GM19324 (cell line): Measurements from ENCODE around the gene AAK1.
"Not testable (repeated sequence)": the region's sequence is repeated elsewhere in the genome, so short reads cannot be mapped to it uniquely, and the experiment has no call there.

Source experiments
- ATAC-seq: cut with Tn5 transposase; IDR thresholded peaks from one replicate; pipeline ENCODE4 v1.9.1; 2021; ENCODE audit warnings: mild to moderate bottlenecking, moderate library complexity; ENCODE audit not compliant: unreplicated experiment, low FRiP score

Gene AAK1

DNA sequence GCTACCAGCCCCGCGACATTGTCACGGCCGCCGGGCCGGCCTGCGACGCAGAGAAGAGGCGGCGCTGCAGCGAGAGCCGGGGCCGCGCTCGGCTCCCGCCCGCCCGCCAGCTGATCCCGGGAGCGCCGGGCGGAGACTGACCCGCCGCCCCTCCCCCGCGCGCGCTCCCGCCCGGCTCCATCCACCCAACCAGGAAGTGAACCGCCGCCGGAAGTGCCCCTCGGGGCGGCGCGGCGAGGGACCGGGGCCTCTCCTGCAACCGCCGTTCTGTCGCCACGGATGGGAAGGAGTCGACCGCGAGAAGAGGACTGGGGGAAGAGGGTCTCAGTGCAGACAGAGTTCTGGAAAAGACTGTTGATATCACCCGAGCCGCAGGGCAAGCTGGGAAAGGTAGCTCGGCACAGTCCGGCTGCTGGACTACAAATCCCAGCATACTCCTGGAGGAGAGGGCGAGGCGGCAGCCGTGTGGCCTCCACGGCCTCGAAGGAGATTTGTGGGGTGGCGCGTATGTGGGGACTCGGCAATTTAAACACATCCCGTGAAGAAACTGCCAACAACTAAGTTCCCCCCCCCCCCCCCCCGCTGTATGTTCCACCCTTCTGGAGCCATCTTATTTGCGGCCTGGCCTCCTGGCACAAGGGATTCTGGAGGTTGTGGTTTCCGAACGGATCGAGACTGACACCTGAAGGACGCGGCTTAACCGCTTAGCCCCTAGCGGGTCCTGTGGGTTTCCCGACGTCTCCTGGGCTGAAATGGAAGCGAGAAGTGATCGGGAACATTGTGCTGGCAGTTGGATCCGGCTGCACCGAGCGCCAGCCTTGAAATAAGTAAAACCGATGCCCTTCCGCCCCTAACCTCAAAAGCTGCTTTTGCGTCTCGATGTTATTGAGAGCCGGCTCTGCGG, at the start of gene AAK1:
Gene AAK1 (minus strand): TSS at position 138 of the 904 bp plus-strand sequence. CDS start 699 bp downstream, outside the sequence.
- peak; percentile 61 for ATAC-seq

DNA sequence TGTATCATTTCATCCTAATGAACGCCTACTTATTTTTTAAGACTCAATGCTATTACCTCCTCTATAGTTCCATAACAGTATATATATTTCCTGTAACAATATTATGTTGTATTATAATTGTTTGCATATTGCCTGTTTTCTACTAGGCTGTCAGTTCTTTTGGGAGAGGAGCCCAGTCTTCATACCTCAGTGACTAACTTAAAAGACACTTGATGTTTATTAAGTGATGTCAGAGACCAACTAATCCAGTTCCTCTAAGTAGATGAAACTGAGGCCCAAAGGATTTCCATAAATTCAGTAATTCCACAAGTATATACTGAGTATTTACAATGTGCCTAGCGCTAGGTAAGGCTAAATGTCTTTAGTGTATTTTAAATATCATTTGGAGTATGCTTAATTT, 48.9 kb upstream of the AAK1 start:
- ATAC-seq, result no peak

DNA sequence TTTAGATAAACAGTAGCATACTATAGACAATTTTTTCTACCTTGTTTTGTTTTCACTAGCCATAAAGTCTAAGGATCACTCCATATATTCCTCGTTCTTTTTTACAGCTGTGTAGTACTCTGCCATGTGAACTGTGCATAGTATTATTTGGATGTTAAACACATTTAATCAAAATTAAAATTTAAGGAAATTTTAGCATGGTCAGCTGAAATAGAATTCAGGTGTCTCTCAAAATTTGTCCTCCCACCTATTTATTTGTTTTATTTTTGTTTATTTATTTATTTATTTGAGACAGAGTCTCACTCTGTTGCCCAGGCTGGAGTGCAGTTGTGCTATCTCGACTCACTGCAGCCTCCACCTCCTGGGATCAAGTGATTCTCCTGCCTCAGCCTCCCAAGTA, 46.4 kb upstream of the AAK1 start:
- ATAC-seq, result no peak

DNA sequence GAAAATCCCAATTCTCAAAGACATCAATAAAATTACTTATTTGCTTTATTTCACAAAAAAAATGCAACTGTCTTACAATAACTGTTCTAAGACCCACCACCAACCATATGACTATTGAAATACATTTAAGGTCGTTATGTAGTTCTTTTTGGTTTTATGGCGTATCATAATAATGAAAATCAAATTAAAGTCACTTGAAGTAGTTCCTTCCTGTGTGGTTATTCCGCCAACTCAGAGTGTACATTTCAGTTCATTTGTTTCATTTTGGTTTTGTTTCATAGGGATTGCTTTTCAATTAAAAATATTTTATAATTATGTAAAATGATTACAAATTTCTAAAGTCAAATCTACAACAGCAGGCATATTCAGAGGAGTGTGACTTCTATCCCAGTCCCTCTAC, 45.9 kb upstream of the AAK1 start:
- ATAC-seq, result no peak

DNA sequence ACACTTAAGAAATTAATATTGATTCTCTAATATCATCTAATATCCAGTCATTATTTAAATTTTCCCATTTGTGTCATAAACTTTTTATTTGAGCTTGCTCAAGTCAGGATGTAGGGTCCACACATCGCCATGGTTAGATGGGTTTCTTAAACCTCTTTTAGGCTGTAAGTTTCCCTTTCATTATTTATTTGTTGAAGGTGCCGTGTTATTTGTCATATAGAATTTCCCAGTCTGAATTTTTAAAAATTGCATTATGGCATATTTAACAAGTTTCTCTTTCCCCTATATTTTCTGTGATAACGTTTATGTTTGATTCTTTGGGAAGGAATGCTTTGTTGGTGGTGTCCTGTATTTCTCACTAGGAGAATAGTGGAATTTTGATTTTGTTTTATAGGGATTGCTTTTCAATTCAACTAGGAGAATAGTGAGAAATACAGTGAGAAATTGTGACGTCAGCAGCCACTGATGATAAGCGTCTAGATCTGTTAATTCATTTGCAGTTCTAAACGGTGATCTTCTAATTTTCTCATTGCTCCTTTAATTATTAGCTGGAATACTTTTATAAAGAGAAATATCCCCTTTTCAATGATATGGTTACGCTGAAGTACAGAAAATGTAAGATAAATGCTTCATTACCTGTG, 44.6 kb upstream of the AAK1 start:
- ATAC-seq, result no peak

DNA sequence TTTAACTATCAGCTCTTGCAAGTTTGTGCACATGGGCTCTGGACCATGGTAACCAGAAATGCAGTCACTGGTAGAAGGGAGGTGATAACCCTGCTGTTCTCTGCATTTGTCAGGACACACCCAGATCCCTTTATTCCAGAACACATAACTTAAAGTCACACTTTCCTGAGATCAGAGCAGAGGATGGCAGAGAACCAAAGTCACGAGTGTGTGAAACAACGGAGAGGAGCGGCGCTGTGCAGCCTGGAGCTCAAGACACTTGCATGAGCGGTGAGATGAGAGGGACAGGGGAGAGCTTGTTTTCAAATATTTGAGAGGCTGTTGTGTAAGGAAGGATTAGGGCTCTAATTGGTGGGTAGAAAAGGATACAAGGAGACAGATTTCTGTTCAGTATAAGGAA, 43.3 kb upstream of the AAK1 start:
- no peak for ATAC-seq

DNA sequence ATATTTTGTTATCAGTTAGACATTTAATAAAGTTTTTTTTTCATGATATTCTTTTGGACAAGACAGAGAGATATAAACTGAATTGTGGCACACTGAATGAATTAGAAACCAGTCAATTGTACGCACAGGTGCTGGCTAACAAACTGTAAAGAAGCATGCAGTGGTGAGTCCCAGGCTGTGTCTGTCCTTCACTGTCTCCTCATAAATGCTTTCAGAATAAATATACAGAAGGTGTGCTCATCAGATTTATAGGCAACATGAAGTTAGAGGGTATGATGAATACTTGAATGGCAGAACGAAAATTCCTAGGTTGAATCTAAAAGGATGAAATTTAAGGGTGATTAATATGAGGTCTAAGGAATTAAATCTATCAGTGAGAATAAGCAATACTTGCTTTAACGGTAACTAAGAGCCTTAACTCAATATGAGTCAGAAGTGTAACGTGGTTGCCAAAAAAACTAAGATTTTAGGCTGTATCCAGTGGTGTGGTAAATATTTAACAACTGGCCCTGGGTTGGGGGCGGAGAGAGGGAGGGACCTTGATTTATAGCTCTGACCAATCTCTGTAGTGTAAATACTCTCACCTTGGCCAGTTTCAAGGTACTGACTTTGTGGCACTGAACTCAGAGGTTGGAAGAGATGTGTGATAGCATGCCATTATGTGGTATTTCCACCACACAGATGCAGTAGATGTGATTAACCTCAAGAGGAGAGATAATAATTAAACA, 41.9 kb upstream of the AAK1 start:
- ATAC-seq, result no peak

DNA sequence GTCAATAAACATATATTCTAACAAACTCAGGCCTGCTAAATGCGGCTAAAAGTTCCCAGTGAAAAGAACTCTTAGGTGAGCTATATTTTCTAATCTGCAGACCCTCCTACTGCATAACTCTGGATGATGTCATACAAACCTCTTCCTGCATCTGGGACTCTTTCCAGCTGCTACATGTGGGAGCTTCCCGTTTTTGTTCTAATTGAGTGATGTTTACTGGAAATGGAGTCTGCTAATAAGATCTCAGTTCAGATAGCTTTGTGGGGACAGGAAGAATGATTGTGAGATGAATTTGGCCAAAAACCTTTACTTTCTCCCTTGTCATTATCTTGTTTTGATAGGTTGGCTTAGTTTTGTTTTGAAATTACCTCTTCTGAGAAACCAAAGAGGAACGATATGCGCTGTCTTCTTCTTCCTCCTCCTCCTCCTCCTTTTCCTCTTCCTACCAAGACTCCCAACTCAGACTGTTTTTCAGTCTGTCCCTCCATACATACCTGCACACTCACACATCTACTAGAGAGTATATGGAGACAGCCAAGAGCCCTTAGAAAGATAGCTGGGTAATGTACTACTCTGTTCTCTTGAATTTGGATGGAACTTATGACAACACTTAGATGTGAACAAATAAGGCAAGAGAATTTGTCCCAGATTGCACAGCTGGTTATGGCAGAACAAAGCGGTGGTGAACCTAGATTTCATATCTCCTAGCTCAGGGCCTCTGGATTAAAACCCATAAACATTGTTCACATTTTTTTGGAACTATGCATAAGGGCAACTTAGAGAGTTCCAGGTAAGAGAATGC, 39.8 kb upstream of the AAK1 start:
- ATAC-seq, result no peak

DNA sequence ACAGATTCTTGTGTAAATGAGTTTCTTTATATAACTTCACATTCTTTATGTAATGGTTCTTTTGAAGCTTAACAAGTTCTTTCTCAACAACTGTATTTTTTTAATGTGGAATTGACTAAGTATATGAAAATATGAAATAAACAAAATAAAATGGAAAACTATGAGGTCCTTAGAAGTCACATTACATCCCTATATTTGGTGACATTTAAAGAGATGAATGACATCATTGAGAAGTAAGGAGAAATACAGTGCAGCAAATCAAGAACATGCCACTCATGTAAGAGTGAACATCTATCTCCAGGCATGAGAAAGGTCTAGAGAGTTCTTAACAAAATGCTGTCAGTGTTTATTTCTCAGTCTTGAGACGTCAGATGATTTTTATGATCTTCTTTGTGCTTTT, 39.0 kb upstream of the AAK1 start:
- ATAC-seq, result no peak

DNA sequence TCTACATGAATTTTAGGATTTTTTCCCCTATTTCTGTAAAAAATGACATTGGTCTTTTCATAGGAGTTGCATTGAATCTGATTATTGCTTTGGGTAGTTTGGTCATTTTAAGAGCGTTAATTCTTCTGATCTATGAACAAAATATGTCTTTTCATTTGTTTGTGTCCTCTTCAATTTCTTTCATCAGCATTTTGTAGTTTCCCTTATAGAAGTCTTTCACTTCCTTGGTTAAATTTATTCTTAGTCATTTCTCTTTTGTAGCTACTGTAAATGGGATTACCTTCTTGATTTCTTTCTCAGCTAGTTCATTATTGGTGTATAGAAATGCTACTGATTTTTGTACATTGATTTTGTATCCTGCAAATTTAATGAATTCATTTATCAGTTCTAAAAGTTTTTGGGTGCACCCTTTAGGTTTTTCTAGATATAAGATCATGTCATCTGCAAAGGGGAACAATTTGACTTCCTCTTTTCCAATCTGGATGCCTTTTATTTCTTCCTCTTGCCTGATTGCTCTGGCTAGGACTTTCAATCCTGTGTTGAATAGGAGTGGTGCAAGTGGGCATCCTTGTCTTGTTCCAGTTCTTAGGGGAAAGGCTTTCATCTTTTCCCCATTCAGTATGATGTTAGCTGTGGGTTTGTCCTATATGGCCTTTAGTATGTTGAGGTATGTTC, 36.6 kb upstream of the AAK1 start:
- no peak for ATAC-seq

DNA sequence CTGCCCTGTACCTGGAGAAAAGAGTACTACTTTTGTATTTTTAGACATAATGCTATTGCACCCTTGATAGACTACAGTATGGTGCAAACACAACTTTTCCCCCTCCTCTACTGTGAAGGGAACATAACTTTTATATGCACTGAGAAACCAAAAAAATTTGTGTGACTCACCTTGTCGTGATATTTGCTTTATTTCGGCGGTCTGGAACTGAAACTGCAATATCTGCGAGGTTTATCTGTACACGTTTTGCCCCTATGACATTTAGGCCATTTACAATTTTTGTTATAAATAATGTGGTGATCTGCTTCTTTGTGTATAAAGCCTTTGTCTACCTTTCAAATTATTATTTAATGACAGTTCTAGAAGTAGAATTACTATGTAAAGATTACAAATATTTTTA, 34.4 kb upstream of the AAK1 start:
- ATAC-seq, result no peak

DNA sequence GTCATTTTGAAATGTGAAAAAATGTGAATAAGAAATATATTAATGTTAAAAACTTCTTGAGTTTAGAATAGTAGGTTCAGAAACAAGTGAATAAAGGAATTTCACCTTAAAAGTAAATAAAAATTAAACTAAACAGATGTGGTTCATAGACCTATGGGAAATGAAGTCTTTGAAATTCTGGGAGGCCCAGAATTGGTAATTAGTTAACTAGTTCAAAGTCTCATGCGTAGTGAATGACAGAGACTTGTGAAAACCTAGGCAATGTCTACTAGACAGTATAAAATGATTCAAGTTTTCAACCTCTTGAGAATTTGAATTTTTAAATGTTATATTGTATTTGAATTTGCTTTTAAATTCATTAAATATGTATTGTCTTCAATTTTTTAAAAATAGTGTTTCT, 32.6 kb upstream of the AAK1 start:
- no peak for ATAC-seq

DNA sequence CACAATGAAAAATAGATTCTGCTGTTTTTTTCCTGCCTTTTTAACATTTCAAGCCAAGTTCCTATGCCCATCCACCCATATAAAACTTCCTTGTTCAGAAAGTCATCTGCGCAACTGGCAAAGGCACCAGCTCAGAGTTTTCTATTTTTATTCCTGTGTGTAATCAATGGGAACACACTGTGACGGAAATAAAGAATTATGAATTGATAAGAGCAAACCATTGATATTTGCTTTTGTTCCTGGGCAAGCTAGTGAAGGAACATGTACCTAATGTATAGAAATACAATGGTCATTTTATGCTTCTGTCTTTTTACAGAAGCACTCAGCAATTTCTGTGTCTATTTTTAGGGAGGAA, 30.8 kb upstream of the AAK1 start:
- ATAC-seq, result no peak

DNA sequence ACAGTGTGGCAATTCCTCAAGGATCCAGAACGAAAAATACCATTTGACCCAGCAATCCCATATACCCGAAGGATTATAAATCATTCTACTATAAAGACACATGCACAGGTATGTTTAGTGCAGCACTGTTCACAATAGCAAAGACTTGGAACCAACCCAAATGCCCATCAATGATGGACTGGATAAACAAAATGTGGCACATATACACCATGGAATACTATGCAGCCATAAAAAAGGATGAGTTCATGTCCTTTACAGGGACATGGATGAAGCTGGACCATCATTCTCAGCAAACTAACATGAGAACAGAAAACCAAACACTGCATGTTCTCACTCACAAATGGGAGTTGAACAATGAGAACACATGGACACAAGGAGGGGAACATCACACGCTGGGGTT, 29.6 kb upstream of the AAK1 start:
- not testable (repeated sequence) for ATAC-seq

DNA sequence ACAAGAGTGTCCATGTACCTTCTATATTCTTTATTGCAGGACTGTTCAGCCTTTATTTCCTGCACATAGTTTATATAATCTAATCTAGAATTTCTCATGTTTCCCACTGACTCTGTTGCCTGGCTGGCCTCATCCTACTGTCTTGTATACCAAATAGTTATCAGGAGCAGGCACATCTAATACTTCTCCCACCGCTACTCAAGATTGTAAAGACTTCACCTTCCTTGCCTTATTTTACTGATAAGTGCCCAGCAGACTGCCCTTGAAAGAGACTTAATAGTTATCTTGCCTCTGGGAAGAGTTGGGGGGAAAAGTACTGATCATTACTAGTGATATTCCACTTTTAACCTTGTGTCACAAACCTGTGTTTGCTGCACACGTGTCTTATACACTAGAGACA, 26.1 kb upstream of the AAK1 start:
- no peak for ATAC-seq

DNA sequence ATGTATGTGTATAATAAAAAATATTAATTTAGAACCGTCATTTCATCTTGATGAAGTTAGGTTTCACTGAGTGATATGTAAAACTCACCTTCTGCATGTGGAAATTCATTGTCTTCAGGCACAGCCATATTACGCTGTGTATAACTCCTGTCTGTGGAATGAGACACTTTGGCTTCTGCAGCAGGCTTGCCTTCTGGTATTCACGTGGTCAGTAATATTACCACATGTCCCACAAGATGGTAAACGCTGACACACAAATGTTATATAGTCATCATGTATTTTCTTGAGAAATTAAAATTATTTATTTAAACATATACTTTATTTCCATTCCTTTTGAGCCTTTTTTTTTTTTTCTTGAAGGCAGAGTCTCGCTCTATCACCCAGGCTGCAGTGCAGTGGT, 25.1 kb upstream of the AAK1 start:
- ATAC-seq, result no peak

DNA sequence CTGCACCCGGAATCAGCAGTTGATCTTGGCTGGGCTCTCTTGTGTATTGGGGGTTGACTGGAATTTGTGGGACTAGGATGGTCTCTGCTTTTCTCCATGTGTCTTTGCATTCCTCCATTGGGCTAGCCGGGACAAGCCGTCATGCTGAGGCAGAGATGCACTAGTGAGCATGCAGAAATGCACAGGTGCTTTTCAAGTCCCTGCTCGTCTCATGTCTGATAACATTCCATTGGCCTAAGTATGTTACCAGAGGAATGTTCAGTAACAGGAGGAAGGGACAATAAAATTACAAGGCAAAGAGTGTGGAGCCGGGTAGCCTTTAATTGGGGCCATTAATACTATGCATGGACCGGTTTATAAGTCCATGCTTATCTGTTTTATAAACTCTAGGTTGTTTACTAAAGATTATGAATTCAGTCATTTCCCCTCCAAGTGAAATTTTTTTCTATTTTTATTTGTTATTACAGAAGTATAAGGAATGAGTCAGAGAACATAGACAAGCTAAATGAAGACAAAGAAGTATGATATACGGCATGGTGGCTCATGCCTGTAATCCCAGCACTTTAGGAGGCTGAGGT, 24.4 kb upstream of the AAK1 start:
- no peak for ATAC-seq

DNA sequence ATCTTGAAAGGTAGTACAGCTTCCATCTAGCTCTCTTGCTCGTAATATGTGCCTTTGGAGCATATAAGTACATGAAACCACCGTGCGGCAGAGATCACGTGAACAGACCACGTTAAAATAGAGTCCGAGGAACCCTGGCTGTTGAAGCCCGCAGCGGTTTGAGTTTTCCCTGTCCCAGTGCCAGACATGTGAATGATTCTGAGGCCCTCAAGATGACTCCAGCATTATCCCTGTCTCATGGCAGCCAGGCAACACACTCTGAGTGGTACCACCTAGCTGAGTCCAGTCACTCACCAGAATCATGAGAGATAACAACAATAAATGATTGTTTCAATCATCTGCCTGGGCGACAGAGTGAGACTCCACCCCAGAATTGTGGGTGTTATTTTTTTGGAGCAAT, 21.6 kb upstream of the AAK1 start:
- ATAC-seq, result no peak

DNA sequence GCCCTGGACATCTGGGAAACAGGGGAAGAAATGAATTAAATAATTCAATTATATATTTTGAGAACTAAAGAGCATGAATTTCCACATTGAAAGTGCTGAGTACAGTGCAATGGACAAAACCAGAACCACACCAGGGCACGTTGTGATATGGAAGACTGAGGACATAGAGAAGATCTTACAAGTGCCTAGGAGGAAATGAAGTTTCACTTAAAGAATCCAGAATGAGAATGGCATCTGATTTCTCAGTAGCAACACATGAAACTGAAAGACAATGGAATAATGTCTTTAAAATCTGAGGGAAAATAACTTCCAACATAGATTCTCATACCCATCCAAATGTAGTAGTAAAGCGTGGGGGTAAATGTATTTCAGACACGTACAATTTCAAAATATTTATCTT, 20.3 kb upstream of the AAK1 start:
- no peak for ATAC-seq

DNA sequence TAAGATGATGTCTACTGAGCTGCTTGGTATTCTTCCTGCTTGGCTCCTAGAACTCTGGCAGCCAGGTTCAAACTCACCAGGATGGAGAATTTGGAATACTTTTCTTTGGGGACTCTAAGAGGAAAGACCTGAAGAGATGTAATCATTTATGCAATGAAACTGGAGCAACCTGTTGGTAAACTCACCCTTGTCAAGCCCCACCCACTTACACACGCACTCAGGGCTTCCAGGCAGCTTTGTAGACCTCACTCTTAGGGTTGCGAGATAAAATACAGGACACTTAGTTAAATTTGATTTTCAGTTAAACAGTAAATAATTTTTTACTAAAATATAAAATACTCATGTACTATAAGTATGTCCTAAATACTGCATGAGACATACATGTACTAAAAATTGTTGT, 19.0 kb upstream of the AAK1 start:
- not testable (repeated sequence) for ATAC-seq
